Occipital lobe (tissue), 2 donors: ENCODE results near the gene AKR1C1. TPM values are rescaled to one million over a fixed set of nuclear protein-coding genes. Genes with fewer than 3 reads are reported as not detected.
"Not testable (repeated sequence)": the region's sequence is repeated elsewhere in the genome, so short reads cannot be mapped to it uniquely, and the experiment has no call there.

Source experiments
- DNase-seq: peaks from one replicate; lab custom pipeline; 2025; lab: John Stamatoyannopoulos, UW
- total RNA-seq: library from RNA; depleted of rRNA; stranded (reverse); fragments of >200 nt; gene quantifications from one replicate; pipeline ENCODE4 v1.2.3, GENCODE V29; 2014

AKR1C1 gene
- total RNA-seq, 1 donor from 2014 or later = 36.8 TPM

GRCh38 chr10:4947039-4947634 is 16.1 kb upstream of the AKR1C1 start:
- DNase-seq = no peak

GRCh38 chr10:4947635-4948596 is 15.3 kb upstream of the AKR1C1 start:
- DNase-seq = no peak

- DNase-seq = not testable (repeated sequence)
These were observed 11.6 kb upstream of the AKR1C1 start for GRCh38 chr10:4951512-4952162.

DNA sequence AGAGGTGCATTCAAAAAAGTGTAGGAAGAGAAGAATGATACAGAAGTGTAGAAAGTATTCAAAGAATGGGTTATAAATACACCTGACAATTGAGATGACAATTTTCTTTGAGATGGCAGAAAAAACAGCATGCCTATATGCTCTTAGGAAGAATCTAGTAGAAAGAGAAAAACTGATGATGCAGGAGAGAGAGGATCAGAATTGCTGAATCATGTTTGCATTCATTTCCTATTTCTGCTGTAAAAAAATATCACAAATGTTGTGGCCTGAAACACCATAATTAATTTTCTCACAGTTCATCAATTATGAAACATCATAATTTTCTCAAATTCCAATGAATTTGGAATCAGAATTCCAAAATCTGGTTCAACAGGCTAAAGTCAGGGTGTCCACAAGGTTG is 9.8 kb upstream of the AKR1C1 start:
- DNase-seq = no peak

DNA sequence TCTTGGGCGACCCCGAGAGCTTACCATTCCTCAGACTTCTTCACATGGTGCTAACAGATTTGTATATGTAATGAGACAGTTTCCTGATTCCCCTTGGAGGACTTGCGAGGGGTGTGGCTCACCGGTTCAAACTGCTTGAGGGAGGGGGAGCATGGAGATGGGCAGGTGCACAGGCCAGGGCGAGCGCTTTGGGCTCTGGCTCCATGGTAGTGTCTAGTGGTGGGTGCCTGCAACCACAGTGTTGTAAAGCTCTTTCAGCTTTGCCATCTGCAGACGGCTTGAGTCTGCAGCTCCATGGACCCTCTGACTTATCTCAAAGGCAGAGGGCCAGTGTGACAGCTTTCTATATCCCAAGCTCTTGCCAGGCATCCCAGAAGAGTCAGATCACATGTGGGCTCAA is 7.1 kb upstream of the AKR1C1 start:
- DNase-seq = not testable (repeated sequence)

DNA sequence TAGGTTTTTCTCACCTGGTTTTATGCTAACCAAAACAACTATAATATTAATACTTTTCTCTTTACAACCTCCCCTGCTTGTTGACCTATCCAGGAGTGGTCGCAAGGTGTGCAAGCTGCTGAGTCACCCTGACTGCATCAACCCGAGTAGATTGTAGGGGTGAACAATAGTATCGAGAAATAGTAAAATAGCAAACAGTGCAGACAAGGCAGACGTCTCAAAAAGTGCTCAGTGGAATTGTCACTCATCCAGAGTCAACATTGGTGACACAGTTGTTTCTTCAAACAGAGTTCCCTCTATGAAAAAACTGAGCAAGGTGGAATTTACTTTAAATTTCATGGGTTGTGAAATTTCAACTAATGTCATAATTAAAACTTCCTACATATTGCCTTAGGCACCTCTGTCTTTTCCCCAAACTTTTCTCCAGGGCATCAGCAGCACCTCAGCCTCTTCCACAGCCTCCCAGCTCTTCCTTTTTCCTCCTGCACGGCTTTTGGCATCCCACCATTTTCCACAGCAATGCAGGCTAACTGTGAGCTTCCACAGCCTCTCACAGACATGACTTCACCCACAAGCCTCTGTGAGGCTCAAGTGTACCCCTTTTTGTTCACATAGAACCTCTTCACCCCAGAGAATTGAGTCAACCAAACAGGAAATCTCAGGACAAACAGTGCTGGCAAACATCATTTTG is 6.1 kb upstream of the AKR1C1 start:
- not testable (repeated sequence) for DNase-seq

GRCh38 chr10:4961558-4961957 is 1.7 kb upstream of the AKR1C1 start:
- not testable (repeated sequence) for DNase-seq

- DNase-seq = not testable (repeated sequence)
These were observed 907 bp upstream of the AKR1C1 start for GRCh38 chr10:4962308-4962707.

DNA sequence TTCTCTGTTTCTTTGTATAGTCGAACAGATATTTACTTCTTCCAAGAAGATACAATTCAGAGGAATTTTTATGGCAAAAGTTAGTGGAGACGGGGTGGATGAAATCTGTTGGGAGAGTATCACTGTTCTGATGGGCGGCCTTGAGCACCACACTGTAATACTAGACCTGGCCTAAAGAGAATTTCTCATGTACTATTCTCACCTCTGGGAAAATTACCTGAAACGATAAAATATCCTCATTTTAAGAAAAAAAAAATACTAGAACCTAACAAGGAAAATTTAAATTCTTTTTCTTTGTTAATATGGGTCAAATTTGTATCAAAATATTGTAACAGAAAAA is 570 bp downstream of the AKR1C1 start:
- not testable (repeated sequence) for DNase-seq

DNA sequence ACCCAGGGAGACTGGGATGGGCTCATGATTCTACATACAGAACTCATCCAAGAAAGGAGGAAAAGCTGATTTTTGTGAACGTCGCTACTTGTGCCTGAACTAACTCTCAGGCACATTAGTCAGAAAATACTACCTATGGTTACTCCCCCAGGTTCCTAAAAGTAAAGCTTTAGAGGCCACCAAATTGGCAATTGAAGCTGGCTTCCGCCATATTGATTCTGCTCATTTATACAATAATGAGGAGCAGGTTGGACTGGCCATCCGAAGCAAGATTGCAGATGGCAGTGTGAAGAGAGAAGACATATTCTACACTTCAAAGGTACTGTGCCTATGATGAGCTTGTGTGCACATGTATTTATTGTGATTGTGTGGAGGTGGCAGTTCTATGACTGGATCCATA is 2.5 kb downstream of the AKR1C1 start:
- DNase-seq = not testable (repeated sequence)

GRCh38 chr10:4967189-4967588 is 4.0 kb downstream of the AKR1C1 start:
- DNase-seq = not testable (repeated sequence)

DNA sequence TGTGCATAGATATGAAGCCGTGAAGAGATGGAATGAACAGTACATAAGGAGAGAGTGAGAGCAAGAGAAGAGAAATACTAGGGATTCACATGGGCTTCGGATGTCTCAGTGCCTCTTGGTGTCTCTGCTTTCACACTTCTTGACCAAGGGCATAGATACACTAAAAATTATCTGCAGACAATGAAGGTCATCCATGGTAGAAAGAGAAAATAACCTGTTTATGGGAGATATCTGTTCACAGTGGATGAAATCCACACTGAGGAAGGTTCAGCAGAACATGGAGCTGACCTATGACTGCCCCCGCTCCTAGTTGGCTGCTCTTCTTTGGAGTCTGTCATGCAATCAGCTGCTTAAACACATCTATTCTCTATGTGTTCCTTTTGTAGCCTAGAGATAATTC is 6.1 kb downstream of the AKR1C1 start:
- DNase-seq = not testable (repeated sequence)

DNA sequence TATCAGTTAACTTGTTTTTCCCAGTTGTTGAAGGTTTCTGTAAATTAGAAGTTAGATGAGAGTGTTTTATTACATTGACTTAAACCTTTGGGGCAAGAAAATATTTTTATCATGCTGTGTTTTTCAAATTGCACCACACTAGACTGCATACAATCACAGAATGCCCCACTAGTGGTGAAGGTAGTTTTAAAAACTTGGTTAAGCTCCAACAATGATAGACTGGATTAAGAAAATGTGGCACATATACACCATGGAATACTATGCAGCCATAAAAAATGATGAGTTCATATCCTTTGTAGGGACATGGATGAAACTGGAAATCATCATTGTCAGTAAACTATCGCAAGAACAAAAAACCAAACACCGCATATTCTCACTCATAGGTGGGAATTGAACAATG is 7.1 kb downstream of the AKR1C1 start:
- DNase-seq = not testable (repeated sequence)

- DNase-seq = not testable (repeated sequence)
These were observed 9.3 kb downstream of the AKR1C1 start for GRCh38 chr10:4972369-4973142.

DNA sequence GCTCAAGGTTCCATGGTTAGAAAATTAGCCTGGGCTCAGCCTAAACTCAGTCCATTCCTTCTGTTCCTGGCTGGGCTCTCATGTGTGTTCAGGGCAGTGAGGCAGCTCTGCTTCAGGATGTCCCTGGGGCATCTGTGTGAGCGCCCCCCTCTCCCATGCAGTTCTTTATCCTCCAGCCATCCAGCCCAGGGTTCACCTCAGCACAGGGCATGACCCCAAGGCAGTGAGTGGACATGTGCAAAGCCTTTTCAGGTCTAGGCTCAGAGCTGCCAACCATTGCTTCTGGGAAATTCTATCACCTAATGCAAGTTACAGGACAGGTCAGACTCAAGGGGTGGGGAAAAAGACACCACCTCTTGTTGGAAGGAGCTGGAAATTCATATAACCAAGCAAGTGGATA is 10.1 kb downstream of the AKR1C1 start:
- DNase-seq = not testable (repeated sequence)

DNA sequence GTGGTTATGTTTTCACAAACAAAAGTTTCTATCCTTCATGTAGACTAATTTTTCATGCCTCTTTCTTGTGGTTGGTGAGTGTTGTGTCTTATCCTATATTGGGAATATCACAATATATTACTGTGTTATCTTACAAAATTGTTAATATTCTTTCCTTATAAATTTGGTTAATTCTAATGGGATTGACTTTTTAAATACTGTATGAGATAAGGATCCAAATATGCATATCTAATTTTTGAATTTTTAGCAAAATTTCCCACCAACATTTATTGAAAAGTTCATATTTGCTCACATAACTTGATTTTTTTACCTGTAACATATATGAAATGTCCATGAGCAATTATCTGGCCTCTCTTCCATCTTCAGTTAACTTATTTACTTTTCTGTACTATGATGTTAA is 11.2 kb downstream of the AKR1C1 start:
- not testable (repeated sequence) for DNase-seq

GRCh38 chr10:4977025-4977424 is 13.8 kb downstream of the AKR1C1 start:
- no peak for DNase-seq

GRCh38 chr10:4978870-4979269 is 15.7 kb downstream of the AKR1C1 start:
- no peak for DNase-seq

DNA sequence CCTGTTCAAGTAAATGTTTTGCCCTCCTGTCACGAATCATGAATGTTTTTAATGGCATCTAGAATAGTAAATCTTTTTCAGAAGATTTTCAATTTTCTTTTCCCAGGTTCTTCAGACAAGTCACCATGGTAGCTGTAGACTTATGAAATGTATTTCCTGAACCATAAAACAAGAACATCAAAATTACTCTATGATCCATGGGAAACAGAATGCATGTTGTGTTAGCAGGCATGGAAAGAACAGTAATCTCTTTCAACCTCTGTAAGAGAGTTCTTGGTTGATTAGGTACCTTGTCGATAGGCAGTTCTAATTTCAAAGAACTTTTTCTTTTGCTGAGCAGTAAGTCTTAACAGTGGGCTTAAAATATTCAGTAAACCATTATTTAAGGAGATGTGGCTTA is 17.6 kb downstream of the AKR1C1 start:
- DNase-seq = no peak

DNA sequence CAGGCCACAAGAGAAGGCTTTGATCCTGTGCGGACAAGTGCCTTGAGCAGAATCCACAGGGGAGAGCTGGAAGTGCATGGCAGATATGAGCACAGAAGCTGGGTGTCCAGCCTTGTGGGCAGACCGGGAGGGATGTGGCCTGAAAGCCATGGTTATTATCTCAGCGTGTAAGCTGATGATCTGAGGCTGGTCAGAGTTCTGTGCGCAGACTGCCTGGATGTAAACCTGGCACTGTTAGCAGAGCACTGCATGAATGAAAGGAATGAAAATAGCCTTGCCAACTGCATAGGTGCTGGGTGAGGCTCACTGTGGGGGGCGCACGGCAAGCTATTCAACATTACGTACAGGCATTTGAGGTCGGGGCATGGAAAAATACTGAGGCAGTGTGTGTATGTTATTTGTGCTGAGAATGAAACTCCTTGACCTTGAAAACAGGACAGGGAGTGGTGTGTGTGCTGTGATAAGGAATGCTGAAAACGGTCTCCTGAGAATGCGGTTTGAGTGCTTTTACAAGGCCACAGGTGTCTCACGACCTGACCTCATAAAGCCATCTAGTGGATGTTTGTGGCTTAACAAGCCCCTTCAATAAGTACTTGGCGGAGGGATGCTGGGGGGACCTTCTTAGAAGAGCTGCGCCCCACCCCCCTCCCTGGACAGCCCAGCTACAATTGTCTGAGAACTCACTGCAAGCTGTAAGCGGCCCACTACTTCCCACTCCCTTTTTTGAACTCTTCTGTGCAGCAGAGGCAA is 18.7 kb downstream of the AKR1C1 start:
- DNase-seq = no peak
